ENCODE data around the gene FOXRED2.
A peak's percentile ranks its signal among the peaks of the same experiment; 100 is the strongest.
"Not testable (repeated sequence)": the region's sequence is repeated elsewhere in the genome, so short reads cannot be mapped to it uniquely, and the experiment has no call there.

The FOXRED2 gene

GRCh38 chr22:36470162-36470993 is 36.5 kb downstream of the FOXRED2 start:
- peak in 56 of 58 donors; percentile 11 to 87 (median 66) for DNase-seq

DNA sequence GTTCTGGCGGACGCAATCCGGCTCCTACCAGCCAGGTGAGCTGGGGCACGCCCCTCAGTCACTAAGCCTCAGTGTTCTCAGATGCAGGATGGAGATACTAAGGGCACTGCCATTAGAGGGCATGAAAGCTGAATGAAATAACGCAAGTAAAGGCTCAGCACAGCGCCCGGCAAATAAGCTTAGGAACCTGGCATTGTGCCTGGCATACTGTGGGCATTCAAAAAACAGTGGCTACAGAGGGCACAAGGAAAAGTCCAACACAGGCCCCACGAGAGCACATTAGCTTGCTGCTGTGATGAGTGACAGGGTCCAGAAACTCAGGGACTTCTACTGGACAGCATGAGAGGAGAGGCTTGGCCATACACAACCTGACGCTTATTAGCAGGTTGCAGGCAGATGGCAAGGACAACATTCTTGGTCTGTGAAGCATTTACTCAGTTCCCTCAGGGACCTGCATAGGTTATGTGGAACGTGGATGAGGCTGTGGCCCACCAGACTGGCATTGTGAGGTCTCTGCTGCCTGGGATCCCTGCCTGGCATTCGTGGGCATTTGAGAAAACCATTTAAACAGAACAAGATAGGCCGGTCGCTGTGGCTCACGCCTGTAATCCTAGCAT is 37.6 kb downstream of the FOXRED2 start:
- no peak for DNase-seq

GRCh38 chr22:36467946-36468345 is 38.9 kb downstream of the FOXRED2 start:
- DNase-seq, result no peak

GRCh38 chr22:36467042-36467810 is 39.6 kb downstream of the FOXRED2 start:
- peak in 3 of 58 donors; percentile 22 to 42 (median 29) for DNase-seq

GRCh38 chr22:36466258-36466657 is 40.6 kb downstream of the FOXRED2 start:
- DNase-seq, result no peak

DNA sequence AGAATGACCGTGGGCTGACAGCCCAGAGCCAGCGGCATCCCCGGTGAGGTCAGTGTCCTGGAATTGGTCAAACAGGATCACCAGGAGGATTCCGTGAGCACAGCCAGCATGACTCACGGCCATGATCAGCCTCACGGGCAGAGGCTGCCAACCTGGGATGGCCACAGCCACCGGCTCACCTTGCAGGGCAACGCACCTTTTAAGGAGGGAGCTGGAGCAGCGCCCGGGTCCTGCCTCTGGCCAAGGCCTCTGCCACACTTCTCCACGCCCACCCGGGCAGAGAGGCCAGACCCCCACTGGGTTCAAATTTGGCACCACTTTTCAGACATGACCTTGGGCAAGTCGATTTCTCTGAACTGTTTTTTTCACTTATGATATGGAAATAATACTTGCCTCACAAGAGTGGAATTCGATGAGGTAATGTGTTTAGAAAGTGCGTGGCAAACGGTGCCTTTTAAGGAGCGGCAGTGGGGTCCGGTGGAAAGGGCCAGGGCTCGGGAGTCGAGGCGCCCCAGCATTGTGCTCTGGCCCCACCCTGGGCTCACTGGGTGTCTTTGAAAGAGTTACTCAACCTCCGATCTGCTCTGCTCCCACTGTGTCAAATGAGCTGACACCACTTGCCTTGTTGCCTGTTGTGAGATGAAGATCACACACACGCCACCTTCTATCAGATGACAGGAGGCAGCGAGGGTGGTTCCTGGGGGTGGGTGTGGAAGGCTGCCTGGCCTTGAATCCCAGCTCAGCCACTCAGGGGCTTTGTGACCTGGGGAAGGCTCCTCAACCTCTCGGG is 41.4 kb downstream of the FOXRED2 start:
- peak in 2 of 58 donors; percentile 20 to 32 for DNase-seq

DNA sequence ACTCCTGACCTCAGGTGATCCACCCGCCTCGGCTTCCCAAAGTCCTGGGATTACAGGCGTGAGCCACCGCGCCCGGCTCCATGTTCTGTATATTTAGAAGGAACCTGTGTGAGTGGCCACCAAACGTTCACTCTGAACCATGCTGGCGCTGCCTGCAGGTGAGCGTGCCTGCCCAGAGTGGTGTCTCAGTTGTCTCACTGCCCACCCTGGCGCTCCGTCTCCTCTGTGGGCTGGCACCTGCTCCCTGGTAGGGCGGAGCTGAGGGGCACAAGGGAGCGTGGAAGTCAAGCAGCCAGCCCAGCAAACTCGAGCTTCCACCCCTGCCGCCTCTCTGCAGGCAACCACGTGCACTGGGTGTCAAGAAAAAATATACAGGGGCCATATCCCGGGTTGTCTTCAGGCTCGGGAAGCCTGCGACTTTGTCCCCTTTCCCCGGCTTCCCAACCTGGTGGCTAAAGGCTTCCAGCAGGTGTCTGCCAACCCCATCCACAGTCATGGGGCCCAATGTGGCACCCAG is 42.1 kb downstream of the FOXRED2 start:
- DNase-seq, result no peak

- peak in 2 of 58 donors; percentile 43 to 54 for DNase-seq
These were observed 43.1 kb downstream of the FOXRED2 start for GRCh38 chr22:36463783-36464184.

- no peak for DNase-seq
These were observed 44.9 kb downstream of the FOXRED2 start for GRCh38 chr22:36461665-36462649.

DNA sequence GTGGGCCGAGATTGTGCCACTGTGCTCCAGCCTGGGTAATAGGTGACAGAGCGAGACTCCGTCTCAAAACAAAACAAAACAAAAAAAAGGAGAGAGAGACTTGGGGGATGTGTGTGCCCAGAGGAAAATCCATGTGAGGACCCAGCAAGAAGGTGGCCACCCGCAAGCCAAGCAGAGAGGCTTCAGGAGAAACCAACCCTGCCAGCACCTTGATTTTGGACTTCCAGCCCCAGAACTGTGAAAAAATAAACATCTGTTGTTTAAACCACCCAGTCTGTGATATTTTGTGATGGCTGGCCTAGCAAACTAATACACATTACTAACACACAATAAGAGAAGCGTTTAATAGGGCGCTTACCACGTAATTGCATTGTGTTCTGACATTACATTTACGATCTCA is 46.6 kb downstream of the FOXRED2 start:
- no peak for DNase-seq

DNA sequence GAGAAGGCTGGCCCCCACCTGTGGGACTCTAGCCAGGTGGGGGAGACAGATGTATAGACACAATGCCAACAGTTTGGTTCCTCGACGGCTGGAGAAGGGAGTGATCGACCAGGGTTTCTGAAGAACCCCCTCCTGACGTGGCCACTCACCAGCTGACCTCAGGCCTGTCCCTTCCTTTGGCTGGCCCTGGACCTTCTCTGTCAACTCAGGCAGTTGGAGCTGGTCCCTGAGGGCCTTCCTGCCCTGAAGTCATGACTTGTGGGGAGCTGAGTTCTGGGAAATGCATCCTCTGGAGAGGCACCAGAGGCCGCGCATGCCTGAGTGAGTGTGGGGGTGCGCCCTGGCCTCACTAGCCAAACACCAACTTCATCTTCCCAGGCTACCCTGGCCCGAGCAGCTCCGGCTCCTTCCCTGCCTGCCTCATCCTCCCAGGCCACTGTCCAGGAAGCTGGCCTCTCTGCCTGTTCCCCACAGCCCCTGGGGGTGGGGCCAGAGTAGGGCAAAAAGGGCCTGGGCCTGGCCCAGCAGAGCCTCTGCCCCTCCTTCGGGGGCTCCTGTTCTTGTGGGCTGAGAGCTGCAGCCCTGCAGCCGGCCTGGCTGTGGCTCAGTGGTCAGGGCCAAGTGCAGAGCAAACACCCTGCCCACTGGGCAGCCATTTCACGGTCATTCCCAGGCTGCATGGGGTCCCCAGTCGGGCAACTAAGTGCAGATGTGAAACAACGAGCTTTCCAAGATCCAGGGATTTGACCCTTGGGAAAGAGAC is 49.0 kb downstream of the FOXRED2 start:
- DNase-seq, result peak in 1 of 58 donors; percentile 49

GRCh38 chr22:36456464-36456845 is 50.4 kb downstream of the FOXRED2 start:
- no peak for DNase-seq

DNA sequence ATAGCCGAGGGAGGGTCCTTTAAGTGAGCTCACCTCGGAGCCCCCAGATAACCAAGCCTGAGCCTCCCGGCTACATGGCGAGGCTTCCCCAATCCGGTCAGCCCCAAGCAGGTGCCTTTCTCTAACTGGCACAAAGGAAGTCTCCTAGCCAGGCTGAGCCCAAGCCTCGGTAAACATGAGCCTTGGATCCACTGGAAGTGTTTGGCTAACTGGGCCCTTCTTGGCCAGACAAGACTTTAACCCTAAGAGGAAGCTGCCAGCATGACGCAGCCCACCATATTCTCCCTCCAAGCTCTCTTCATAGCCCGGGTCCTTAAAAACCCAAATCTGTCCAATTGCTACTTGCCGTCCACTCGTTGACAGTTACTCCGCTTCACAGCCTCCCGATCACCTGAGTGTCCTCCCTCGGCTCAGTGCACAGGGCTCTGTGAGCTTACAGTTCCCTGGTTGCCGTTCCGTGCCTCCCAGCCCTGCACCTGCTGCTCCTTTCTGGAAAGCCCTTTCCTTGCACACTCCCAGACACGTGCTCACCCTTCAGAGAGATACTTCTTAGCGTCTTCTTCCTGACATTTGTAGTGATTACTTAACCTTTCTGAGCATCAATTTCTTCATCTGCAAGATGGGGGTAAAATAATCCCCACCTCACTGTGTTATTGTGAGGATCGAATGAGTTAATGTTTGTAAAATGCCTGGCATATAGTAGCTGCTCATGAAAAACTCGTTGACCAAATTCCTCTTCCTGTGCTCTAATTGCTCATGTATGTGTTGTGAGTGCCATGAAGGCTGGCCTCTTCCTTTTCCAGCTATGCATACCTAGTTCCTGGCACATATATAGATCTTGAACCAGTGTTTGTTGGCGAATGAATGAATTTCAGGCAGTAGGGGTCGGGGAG is 51.0 kb downstream of the FOXRED2 start:
- DNase-seq, result peak in 2 of 58 donors; percentile 26 to 34

DNA sequence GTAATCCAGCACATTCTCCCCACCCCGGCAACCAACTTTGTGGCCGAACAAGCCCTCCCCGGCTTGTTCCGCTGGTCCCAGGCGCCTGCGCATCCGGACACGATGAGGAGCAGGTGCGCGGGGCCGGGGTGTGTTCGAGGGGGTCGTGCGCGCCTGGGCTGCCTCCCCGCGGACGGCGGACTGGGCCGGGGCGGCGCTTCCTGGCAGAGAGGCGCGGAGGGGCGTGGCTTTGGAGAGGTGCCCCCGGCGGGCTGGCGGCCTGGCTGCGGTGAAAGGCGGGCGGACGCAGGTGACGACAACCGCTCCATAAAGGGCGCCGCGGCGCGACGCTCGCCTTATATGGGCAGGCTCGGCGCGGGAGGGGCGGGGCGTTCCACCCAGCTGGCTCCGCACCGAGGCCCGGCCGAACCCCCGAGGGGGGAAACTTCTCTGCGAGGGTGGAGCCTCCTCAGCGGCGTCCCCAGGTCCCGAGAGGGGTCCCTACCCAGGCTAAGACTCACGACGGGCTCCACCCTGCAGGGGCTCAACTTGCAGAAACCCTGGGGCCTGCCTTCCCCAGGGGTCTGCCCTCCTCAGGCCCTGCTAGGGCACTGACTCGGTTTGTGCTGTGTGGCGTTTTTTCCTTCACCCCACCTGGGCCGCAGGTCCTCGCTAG is 51.8 kb downstream of the FOXRED2 start:
- peak in 56 of 58 donors; percentile 23 to 88 (median 73) for DNase-seq

DNA sequence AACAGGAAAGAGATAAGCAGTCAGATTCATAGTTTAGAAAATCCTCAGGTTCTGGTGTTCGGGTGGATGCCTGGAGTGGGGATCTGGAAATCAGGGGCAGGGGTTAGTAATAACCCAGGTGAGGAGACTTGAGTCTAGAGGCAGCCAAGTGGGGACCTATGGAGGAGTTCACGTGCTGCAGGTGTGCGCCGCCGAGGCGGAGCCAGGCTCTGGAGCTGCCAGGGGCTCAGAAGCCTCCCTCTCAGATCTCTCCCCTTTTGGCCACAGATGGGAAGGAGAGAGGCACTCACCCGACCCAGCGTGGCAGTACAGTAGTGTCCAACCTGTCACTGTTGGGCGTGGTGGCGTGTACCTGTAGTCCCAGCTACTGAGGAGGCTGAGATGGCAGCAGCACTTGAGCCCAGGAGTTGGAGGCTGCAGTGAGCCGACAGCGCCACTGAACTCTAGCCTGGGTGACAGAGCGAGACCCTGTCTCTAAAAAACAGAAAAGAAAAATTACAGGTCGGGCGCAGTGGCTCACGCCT is 52.9 kb downstream of the FOXRED2 start:
- DNase-seq, result no peak

DNA sequence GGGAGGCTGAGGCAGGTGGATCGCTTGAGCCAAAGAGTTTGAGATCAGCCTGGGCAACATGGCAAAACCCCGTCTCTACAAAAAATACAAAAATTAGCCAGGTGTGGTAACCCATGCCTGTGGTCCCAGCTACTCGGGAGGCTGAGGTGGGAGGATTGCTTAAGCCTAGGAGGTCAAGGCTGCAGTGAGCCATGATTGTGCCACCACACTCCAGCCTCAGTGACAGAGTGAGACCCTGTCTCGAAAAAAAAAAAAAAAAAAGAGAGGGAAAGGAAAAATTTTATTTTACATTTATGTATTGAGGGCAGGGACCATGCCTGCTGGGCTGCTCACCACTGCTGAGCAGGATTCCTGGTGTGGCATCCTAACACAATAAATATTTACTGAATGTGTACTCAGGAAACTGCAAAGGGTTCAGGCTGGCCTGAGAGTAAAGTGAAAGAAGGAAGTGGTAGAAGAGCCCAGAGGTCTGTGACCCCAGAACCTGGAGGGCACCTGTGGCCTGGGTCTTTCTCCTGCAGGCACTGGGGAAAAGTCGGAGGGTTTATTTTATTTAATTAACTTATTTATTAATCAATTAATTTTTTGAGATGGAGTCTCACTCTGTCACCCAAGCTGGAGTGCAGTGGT is 53.7 kb downstream of the FOXRED2 start:
- not testable (repeated sequence) for DNase-seq

All from anterior cingulate cortex (tissue), 58 donors.